Choroid plexus epithelial cell (primary cell): ENCODE data around the gene PFDN4.

Source experiments
- DNase-seq: peaks from one replicate; pipeline ENCODE4 v3.0.0-alpha.2; 2010; ENCODE audit warnings: low read depth
- H3K4me3 ChIP-seq: 2 replicates; pipeline ENCODE4 v1.5.1; 2011; ENCODE audit warnings: low read depth, mild to moderate bottlenecking, control low read depth, low read length, moderate library complexity
- CTCF ChIP-seq: conservative IDR thresholded peaks from 2 replicates; pipeline ENCODE4 v1.5.1; 2011; ENCODE audit warnings: low read depth, mild to moderate bottlenecking, control low read depth, inconsistent platforms, low read length, moderate library complexity

PFDN4 gene

GRCh38 chr20:54209216-54209813, 1.4 kb downstream of the PFDN4 start:
- H3K4me3 ChIP-seq: peak overlapping the region; percentile 90
- no peak for DNase-seq
- TF ChIP-seq CTCF: no peak

- TF ChIP-seq CTCF: no peak
- peak; percentile 88 for DNase-seq
- no peak overlapping the region for H3K4me3 ChIP-seq
These were observed 4.3 kb downstream of the PFDN4 start for GRCh38 chr20:54212226-54212625.

- DNase-seq: peak; percentile 59
- no peak overlapping the region for H3K4me3 ChIP-seq
- no peak for TF ChIP-seq CTCF
These were observed 5.0 kb downstream of the PFDN4 start for GRCh38 chr20:54212871-54213270.

GRCh38 chr20:54214566-54214965, 6.7 kb downstream of the PFDN4 start:
- no peak for DNase-seq
- no peak for TF ChIP-seq CTCF
- H3K4me3 ChIP-seq: no peak overlapping the region

- no peak for DNase-seq
- TF ChIP-seq CTCF: no peak
- H3K4me3 ChIP-seq: no peak overlapping the region
These were observed 7.4 kb downstream of the PFDN4 start for GRCh38 chr20:54215157-54215789.

- no peak overlapping the region for H3K4me3 ChIP-seq
- no peak for DNase-seq
- TF ChIP-seq CTCF: no peak
These were observed 9.9 kb downstream of the PFDN4 start for GRCh38 chr20:54217762-54218161.

- DNase-seq: no peak
- H3K4me3 ChIP-seq: no peak overlapping the region
These were observed 10.6 kb downstream of the PFDN4 start for GRCh38 chr20:54218470-54218869.

More at GRCh38 chr20:54218470-54218869, 10.6 kb downstream of the PFDN4 start:
- no peak for TF ChIP-seq CTCF
